ENCODE data around the gene ARHGEF7.
"Not testable (repeated sequence)": the region's sequence is repeated elsewhere in the genome, so short reads cannot be mapped to it uniquely, and the experiment has no call there.

DNA sequence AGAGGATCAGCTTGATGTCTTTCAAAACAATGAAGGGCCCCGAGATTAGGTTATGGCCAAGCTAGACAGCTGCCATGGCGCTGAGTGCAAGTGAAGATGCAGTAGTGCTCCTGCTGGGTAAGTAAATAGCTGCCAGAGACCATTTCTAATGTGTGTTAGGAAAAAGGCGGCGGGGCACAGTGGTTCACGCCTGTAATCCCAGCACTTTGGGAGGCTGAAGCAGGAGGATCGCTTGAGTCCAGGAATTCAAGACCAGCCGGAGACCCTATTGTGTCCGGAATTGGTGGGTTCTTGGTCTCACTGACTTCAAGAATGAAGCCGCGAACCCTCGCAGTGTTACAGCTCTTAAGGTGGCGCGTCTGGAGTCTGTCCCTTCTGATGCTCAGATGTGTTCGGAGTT is 32.3 kb upstream of the ARHGEF7 start:
- TF ChIP-seq, protein P1, sequence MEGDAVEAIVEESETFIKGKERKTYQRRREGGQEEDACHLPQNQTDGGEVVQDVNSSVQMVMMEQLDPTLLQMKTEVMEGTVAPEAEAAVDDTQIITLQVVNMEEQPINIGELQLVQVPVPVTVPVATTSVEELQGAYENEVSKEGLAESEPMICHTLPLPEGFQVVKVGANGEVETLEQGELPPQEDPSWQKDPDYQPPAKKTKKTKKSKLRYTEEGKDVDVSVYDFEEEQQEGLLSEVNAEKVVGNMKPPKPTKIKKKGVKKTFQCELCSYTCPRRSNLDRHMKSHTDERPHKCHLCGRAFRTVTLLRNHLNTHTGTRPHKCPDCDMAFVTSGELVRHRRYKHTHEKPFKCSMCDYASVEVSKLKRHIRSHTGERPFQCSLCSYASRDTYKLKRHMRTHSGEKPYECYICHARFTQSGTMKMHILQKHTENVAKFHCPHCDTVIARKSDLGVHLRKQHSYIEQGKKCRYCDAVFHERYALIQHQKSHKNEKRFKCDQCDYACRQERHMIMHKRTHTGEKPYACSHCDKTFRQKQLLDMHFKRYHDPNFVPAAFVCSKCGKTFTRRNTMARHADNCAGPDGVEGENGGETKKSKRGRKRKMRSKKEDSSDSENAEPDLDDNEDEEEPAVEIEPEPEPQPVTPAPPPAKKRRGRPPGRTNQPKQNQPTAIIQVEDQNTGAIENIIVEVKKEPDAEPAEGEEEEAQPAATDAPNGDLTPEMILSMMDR (IDR thresholded peaks at IDR 0.05; ENCODE audit: poor library complexity): not testable (repeated sequence)
- not testable (repeated sequence) for TF ChIP-seq EZH2 (IDR thresholded peaks at IDR 0.05; ENCODE audit: borderline replicate concordance)
